ENCODE measurements around the gene EFNA3.
A peak's percentile ranks its signal among the peaks of the same experiment; 100 is the strongest.
"Not testable (repeated sequence)": the region's sequence is repeated elsewhere in the genome, so short reads cannot be mapped to it uniquely, and the experiment has no call there.

Gene EFNA3

DNA sequence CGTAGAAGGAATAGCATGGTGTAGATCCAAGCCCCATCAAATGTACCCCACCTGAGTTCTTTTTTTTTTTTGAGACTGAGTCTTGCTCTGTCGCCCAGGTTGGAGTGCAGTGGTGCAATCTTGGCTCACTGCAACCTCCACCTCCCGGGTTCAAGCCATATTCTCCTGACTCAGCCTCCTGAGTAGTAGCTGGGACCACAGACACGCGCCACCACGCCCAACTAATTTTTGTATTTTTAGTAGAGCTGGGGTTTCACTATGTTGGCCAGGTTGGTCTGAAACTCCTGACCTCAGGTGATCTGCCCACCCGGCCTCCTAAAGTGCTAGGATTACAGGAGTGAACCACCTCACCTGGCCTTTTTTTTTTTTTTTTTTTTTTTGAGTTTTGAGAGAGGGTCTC lies 39.5 kb downstream of the EFNA3 start:
- DNase-seq = not testable (repeated sequence)

DNA sequence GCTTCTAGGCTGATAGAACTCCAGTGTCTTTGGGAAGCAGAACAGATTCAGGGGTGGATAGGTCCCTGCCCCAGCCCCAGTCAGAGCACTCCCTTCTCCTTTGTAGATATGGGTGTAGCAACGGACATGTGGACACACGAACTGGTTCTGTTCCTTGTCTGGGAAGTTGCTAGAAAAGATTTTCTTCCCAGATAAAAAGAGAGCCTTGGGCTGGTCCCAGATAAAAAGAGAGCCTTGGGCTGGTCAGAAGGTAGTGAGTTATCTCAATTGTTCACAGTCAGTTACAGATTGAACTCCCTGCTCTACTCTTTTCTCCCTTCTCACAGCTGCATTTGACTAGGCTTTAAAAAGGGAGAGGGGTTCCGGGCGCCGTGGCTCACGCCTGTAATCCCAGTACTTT lies 41.6 kb downstream of the EFNA3 start:
- DNase-seq = no peak

DNA sequence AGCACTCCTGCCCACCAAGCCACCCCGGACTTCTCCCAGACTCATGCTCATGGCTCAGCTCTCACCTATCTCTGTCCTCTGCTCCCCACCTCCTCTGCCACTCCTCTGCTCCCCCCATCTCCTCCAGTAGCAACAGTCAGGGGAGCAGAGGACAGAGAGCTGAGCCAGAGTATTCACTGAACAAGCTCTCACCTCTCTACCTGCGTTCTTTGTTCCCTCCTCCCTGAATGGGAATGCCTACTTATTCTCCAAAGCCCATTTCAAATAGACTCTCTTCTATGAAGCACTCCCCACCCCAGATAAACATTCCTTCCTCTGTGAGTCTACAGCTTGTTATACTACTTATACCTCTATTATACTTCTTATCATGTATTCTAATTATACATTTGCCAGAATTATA lies 42.6 kb downstream of the EFNA3 start:
- no peak for DNase-seq

- no peak for DNase-seq
Observed at GRCh38 chr1:155122308-155122707, 43.7 kb downstream of the EFNA3 start.

- DNase-seq = no peak
Observed at GRCh38 chr1:155123801-155124200, 45.2 kb downstream of the EFNA3 start.

DNA sequence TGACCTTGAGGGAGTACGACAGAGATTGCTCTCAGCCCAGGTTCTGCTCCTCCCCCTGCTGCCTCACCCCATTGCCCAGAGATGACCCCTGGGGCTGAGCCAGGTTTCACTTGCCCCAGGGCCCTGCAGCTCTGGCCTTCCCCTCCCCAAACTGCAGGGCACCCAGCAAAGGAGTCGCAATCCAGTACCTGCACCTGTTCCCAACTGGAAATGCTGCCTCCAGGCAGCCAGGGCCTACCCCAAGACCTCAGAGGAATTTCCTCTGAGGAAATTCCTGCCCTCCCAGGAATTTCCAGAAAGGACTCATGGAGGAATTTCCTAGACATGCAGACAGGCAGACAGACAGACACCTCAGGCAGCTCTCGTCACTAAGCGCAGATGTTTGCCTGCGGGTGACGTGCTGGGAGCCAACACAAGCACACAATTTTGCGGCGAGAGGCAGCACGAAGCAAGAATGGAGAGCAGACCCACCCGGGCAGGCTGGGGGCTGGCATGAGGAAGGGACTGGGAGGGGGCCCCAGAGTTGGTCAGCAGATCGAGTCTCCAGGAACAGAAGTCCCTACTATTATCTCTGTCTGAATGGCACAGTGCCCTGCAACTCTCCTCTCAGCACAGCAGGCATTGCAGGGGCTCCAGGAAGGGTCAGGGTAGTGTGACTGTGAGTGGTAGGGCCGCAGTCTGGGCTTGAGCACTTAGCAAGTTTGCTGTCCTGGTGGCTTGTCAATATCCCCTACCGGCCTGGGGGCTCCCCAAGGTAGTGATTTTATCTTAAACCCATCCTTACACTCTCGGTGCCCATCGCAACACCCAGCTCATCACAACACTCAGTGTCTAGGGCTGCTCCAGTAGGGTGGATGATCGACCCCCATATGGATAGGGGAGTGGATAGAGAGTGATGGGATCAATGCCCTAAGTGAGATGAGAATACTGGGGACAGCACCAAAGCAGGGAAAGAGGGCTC lies 46.1 kb downstream of the EFNA3 start:
- no peak for DNase-seq

DNA sequence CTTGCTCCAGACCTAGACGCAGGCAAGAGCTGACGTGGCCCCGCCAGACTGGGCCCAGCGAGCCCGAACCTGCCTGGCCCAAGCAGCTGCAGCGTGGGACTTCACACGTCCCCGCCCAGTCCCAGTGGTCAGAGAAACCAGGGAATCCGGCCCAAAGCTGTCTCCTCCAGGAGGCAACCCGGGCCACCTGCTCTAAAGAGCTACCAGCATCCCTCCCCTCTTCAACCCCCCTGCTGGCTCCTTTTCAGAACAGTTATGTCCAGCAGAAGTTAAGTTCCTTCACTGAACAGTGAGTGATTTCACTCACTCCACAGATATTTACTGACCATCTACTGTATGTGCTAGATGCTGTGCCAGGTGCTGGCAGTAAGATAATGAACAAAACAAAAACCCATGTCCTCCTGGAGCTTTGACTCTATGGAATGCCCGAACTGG lies 46.9 kb downstream of the EFNA3 start:
- DNase-seq = no peak

DNA sequence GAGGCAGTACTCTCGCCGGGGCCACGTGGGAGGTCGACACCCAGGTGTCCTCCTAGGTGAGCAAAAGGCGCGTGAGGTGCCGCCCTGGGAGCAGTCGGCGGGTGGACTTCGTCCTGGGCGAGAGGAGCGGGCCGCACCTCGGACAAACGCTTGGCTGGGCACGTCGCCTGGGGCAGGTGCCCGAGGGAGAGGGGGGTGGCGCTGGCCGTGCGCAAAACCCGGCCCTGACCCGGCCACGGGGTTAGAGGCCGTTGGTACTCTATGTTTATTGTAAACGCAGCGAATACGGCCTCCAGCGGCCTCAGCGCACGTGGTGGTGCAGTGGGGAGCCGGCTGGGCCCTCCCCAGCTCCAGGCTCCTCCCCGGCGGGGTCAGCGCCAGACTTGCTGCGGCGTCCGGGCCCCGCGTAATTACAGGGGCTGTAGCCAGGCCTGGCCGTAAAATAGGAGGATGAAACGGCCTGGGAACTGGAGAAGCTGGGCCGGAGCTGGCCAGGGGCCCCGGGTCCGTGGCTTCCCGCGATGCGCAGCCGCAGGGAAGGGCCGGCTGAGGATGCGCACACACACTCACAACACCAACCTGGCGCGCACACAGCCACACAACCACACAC lies 47.4 kb downstream of the EFNA3 start:
- DNase-seq = peak; percentile 24

DNA sequence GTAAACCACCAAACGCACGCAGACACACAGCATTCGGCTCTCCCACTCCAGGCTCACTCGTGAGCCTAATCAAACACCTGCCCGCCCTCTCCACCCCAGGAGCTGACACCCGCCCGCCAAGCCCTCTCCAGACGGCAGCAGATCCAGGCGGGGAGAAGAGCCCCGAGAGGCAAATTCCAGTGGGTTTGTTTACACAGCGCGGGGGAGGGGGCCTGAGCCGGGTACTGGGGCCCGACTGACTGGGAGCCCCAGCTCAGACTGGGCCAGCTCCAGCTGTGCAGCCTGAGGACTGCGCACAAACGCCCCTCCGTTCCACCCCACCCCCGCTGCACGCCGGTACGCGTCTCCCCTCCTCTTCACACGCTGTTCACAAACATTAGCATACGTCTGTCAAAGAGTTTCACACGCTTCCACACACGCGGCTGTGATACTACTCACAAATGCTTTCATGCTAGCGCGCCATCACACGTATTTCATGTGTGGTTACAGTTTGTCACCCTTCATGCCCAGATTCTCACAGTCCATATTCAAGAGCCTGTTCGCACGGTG lies 48.0 kb downstream of the EFNA3 start:
- peak; percentile 41 for DNase-seq

GRCh38 chr1:155127105-155127966 lies 48.7 kb downstream of the EFNA3 start, which contains the start of gene EFNA1:
Gene EFNA1, plus strand, starts transcription at chr1:155127876. Its CDS starts 102 bp downstream, at chr1:155127978.
- DNase-seq = no peak

GRCh38 chr1:155127967-155128754 lies 49.5 kb downstream of the EFNA3 start:
- DNase-seq = no peak

- DNase-seq = peak; percentile 65
Observed at GRCh38 chr1:155128755-155129473, 50.3 kb downstream of the EFNA3 start.

GRCh38 chr1:155130272-155131006 lies 51.8 kb downstream of the EFNA3 start:
- no peak for DNase-seq

- no peak for DNase-seq
Observed at GRCh38 chr1:155131285-155131684, 52.6 kb downstream of the EFNA3 start.

DNA sequence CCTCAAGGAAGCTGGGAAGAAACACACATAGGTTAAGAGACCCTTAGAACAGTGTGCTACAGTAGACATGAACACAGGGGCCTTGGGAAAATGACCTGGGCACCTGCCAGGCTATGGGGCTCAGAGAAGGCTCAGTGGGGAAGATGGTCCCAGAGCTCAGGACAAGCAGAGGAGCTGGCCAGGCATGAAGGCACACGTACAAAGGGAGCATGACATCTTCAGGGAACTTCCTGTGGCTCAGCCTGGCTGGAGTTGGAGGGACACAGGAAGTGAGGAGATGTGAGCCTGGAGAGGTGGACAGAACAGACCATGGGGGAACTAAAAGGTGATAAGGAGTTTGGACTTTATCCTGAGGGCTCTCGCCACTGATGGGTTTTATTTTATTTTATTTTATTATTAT lies 53.2 kb downstream of the EFNA3 start:
- no peak for DNase-seq

- DNase-seq = no peak
Observed at GRCh38 chr1:155133799-155134281, 55.2 kb downstream of the EFNA3 start.

DNA sequence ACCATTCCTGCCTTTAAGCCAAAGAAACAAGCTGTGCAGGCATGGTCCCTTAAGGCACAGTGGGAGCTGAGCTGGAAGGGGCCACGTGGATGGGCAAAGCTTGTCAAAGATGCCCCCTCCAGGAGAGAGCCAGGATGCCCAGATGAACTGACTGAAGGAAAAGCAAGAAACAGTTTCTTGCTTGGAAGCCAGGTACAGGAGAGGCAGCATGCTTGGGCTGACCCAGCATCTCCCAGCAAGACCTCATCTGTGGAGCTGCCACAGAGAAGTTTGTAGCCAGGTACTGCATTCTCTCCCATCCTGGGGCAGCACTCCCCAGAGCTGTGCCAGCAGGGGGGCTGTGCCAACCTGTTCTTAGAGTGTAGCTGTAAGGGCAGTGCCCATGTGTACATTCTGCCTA lies 55.7 kb downstream of the EFNA3 start:
- DNase-seq = no peak

- DNase-seq = peak; percentile 67
Observed at GRCh38 chr1:155134880-155135414, 56.3 kb downstream of the EFNA3 start.

DNA sequence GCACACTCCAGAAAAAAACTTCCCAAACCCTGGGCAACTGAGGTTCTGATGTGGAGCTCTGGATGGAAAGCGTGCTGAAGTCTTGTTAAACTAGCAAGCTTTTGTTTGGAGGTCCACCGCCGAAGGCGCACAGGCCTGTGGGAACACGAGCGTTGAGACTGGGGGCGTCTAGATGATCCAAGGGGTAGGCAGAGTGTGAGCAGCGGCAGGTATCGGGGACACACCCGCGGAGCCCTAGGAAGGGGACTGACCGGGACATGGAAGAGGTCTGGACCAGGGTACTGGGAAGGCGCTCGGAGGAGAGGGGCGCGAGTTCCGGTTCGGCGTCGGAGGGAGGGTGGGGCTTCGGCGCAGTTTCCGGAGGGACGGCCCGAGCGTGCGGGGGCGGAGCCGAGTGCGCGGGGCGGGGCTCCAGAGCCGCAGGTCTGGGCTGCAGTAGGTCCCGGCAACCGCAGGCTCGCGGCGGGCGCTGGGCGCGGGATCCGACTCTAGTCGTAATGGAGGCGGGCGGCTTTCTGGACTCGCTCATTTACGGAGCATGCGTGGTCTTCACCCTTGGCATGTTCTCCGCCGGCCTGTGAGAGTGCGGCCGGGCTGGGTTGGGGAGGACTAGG lies 56.9 kb downstream of the EFNA3 start, which contains the start of gene SLC50A1:
SLC50A1 (plus strand) TSS at position 438 of the 614 bp plus-strand sequence; CDS start at position 498, 60 bp downstream.
- peak; percentile 90 for DNase-seq
